ENCODE data around the gene TSPAN2.

DNA sequence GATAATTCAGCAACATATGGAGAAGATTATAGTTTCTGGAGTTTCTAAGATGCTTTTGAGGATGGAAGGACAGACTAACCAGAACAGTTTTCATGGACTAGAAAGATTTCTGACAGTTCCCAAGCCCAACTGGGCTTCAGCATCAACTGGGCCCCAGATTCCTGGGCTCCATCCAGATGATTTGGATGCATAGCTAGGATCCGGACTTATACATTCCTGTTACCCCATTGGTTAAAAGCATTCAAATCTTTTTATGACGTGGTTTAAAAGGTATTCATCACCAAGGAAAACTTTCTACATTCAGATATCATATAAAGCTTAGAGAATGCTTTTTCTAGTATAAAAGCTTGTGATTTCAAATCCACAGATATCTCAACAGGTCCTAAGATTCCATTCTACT lies 30.0 kb downstream of the TSPAN2 start:
- no peak for TF ChIP-seq EP300 (conservative IDR thresholded peaks at IDR 0.05; ENCODE audit: poor library complexity, severe bottlenecking)
- no peak for TF ChIP-seq CTCF (IDR thresholded peaks at IDR 0.05; ENCODE audit: poor library complexity, severe bottlenecking)
- no peak for TF ChIP-seq SMC3 (conservative IDR thresholded peaks at IDR 0.05; ENCODE audit: poor library complexity)
- no peak for TF ChIP-seq TAF1 (IDR thresholded peaks at IDR 0.05; ENCODE audit: low read depth)
- no peak for TF ChIP-seq EZH2 (IDR thresholded peaks at IDR 0.05; ENCODE audit: borderline replicate concordance, insufficient read depth, low read length, poor library complexity, severe bottlenecking)
- TF ChIP-seq, protein P1, sequence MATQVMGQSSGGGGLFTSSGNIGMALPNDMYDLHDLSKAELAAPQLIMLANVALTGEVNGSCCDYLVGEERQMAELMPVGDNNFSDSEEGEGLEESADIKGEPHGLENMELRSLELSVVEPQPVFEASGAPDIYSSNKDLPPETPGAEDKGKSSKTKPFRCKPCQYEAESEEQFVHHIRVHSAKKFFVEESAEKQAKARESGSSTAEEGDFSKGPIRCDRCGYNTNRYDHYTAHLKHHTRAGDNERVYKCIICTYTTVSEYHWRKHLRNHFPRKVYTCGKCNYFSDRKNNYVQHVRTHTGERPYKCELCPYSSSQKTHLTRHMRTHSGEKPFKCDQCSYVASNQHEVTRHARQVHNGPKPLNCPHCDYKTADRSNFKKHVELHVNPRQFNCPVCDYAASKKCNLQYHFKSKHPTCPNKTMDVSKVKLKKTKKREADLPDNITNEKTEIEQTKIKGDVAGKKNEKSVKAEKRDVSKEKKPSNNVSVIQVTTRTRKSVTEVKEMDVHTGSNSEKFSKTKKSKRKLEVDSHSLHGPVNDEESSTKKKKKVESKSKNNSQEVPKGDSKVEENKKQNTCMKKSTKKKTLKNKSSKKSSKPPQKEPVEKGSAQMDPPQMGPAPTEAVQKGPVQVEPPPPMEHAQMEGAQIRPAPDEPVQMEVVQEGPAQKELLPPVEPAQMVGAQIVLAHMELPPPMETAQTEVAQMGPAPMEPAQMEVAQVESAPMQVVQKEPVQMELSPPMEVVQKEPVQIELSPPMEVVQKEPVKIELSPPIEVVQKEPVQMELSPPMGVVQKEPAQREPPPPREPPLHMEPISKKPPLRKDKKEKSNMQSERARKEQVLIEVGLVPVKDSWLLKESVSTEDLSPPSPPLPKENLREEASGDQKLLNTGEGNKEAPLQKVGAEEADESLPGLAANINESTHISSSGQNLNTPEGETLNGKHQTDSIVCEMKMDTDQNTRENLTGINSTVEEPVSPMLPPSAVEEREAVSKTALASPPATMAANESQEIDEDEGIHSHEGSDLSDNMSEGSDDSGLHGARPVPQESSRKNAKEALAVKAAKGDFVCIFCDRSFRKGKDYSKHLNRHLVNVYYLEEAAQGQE (IDR thresholded peaks at IDR 0.05; ENCODE audit: borderline replicate concordance), result no peak
- TF ChIP-seq RAD21 (conservative IDR thresholded peaks at IDR 0.05), result no peak

Data from neural cell (in vitro differentiated cells).